Fibroblast of the aortic adventitia (primary cell): Measurements from ENCODE around the gene F13B. TPM values are rescaled to one million over a fixed set of nuclear protein-coding genes. Genes with fewer than 3 reads are reported as not detected.
"Not testable (repeated sequence)": the region's sequence is repeated elsewhere in the genome, so short reads cannot be mapped to it uniquely, and the experiment has no call there.

Experiments used
- DNase-seq: peaks from one replicate; pipeline ENCODE4 v3.0.0-alpha.2; 2010; ENCODE audit warnings: low read depth
- H3K4me3 ChIP-seq: 2 replicates; pipeline ENCODE4 v1.5.1; 2011; ENCODE audit warnings: low read depth, mild to moderate bottlenecking, control low read depth, low read length, moderate library complexity
- CTCF ChIP-seq: IDR thresholded peaks from 2 replicates; pipeline ENCODE4 v1.5.1; 2011; ENCODE audit warnings: mild to moderate bottlenecking, low read length, control low read depth, inconsistent platforms; ENCODE audit not compliant: insufficient read depth
- total RNA-seq: library from RNA; depleted of rRNA; stranded (reverse); fragments of >200 nt; gene quantifications from 2 replicates; pipeline ENCODE4 v1.2.3, GENCODE V29; 2012; ENCODE audit warnings: low replicate concordance

Gene F13B
- total RNA-seq, 1 donor, result not detected

DNA sequence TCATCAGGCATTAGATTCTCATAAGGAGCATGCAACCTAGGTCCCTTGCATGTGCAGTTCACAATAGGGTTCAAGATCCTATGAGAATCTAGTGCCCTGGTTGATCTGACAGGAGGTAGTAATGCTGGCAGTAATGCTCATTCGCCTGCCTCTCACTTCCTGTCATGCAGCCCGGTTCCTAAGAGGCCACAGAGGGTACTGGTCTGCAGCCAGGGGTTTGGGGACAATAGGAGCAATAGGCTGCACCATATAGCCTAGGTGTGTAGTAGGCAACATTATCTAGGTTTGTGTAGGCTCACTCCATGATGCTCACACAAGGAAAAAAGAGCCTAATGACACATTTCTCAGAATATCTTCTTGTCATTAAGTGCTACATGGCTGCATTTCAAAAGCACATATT, 63.9 kb downstream of the F13B start:
- no peak for TF ChIP-seq CTCF
- DNase-seq, result no peak
- H3K4me3 ChIP-seq, result no peak overlapping the region

DNA sequence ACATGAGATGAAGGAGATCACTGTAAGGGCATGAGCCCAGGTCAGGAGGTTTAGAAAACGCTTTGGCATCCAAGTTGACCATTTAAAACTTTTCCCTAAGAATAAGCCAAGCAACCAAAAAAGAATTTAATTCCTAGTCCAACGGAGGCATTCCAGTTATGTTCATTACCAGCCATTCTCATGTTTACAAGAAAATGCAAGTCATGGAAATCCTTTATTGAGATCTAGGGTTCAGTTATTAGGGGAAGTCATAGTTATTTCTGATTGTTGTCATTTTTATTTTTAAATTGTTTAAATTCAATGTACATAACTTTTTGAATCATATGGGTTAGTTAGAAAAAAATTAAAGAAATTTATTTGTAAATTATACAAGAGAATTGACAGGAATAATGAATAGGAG, 65.2 kb downstream of the F13B start:
- DNase-seq, result no peak
- TF ChIP-seq CTCF, result no peak
- no peak overlapping the region for H3K4me3 ChIP-seq

DNA sequence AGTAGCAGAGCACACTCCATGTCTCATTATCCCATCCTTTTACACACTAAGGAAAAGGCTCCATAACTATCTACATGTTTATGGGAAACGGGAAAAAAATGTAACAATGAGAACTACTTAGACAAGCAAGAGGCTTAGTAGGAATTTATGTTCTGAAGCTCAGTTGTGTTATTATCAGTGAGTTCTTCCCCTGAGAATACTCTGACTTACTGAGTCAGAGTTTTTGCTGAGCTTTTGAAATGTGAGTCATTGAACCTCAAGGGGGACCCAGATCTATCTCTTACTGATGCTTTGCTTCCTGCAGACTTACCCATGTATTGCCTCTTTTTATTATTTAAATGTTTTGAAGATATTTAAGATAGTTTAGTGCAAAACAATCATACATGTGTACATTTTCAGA, 69.6 kb downstream of the F13B start:
- TF ChIP-seq CTCF, result peak; percentile 15
- no peak overlapping the region for H3K4me3 ChIP-seq
- peak; percentile 94 for DNase-seq

- DNase-seq, result no peak
- TF ChIP-seq CTCF, result no peak
- H3K4me3 ChIP-seq, result no peak overlapping the region
These were observed 73.1 kb downstream of the F13B start for GRCh38 chr1:196993916-196994315.

DNA sequence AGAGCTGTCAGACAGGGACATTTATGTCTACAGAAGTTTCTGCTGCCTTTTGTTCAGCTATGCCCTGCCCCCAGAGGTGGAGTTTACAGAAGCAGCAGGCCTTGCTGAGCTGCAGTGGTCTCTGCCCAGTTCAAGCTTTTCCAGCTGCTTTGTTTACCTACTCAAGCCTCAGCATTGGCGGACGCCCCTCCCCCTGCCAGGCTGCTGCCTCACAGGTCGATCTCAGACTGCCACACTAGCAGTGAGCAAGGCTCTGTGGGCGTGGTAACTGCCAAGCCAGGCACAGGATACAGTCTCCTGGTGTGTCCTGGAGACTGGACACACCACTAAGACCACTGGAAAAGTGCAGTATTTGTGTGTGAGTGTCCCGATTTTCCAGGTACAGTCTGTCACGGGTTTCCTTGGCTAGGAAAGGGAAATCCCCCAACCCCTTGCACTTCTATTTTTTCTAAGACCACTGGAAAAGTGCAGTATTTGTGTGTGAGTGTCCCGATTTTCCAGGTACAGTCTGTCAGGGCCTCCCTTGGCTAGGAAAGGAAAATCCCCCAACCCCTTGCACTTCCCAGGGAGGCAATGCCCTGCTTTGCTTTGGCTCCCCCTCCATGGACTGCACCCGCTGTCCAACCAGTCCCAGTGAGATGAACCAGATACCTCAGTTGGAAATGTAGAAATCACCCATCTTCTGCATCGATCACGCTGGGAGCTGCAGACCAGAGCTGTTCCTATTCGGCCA, 75.0 kb downstream of the F13B start:
- not testable (repeated sequence) for DNase-seq

More for the DNA sequence above, 75.0 kb downstream of the F13B start:
- not testable (repeated sequence) for H3K4me3 ChIP-seq

Other genes with a start within 250 kb of the F13B start
- 1.1 TPM in 1 of 2 replicates, not detected in the other for gene CFHR1, start 247.5 kb downstream of the F13B start, total RNA-seq
- under 0.01 TPM in 1 of 2 replicates, not detected in the other for gene CFHR4, start 179.2 kb downstream of the F13B start, total RNA-seq
- gene CFHR2, start 123.5 kb downstream of the F13B start, total RNA-seq, result not detected in 2 replicates
- not detected in 2 replicates for gene CFHR5, start 89.7 kb downstream of the F13B start, total RNA-seq
- gene ASPM, start 79.4 kb upstream of the F13B start, total RNA-seq, result 7.5 and 52.4 TPM in 2 replicates
- gene ZBTB41, start 134.0 kb upstream of the F13B start, total RNA-seq, result 25.4 and 33.6 TPM in 2 replicates
- 0.08 and 0.09 TPM in 2 replicates for gene CRB1, start 201.0 kb upstream of the F13B start, total RNA-seq